Mesothelial cell of epicardium (in vitro differentiated cells): ENCODE results near the gene KEL. TPM values are rescaled to one million over a fixed set of nuclear protein-coding genes. Genes with fewer than 3 reads are reported as not detected.

Source experiments
- DNase-seq, 2 experiments: peaks; one replicate each; pipeline ENCODE4 v3.0.0; 2021; ENCODE audit warnings: low spot score in 2 of 2; ENCODE audit not compliant: unreplicated experiment in 2 of 2
- H3K27ac Mint-ChIP-seq: 2 replicates; pipeline ENCODE4 v1.8.0; 2021; ENCODE audit warnings: mixed read lengths
- H3K27me3 Mint-ChIP-seq: 2 replicates; pipeline ENCODE4 v1.8.0; 2021; ENCODE audit warnings: low read depth, mixed read lengths
- H3K36me3 Mint-ChIP-seq: 2 replicates; pipeline ENCODE4 v1.8.0; 2021; ENCODE audit warnings: mixed read lengths
- H3K4me1 Mint-ChIP-seq: 2 replicates; pipeline ENCODE4 v1.8.0; 2021; ENCODE audit warnings: mixed read lengths
- H3K4me3 Mint-ChIP-seq: 2 replicates; pipeline ENCODE4 v1.8.0; 2021; ENCODE audit warnings: mild to moderate bottlenecking, moderate library complexity, mixed read lengths
- H3K9me3 Mint-ChIP-seq: 2 replicates; pipeline ENCODE4 v1.8.0; 2021; ENCODE audit warnings: mixed read lengths
- CTCF ChIP-seq: fragments of 200-600 bp; sonication (generic); IDR thresholded peaks from one replicate; pipeline ENCODE4 v1.5.0; 2021; ENCODE audit warnings: antibody characterized with exemption; ENCODE audit not compliant: unreplicated experiment
- total RNA-seq: library from RNA; stranded (reverse); gene quantifications from 3 replicates; pipeline ENCODE4 v1.2.1, GENCODE V29; 2021

KEL gene
- total RNA-seq, 1 donor from 2014 or later = 2.3 TPM

DNA sequence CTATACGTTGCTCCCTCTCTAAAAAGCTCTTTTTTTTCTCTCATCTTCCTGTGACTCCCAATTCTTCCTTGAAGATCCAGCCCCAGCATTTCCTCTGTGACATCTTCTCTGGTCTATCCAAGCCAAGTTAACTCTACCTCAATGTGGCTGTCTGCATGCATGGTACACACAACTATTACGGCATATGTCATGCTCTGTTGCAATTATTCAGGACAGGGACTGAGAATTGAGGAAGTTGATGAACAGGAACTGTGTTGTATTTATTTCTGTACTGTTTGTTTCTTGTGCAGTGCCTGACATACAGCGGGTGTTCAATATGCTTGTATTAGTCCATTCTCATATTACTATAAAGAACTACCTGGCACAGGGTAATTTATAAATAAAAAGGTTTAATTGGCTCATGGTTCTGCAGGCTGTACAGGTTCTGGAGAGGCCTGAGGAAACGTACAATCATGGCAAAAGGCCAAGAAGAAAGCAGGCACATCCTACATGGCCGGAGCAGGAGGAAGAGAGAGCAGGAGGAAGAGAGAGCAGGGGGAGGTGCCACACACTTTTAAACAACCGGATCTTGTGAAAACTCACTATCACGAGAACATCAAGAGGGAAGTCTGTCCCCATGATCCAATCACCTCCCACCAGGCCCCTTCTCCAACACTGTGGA, 34.9 kb downstream of the KEL start:
- no peaks in the 10 kb centered on the region for H3K36me3 Mint-ChIP-seq
- TF ChIP-seq CTCF = no peak
- DNase-seq = no peak
- no peaks in the 10 kb centered on the region for H3K27me3 Mint-ChIP-seq
- no peak overlapping the region for H3K27ac Mint-ChIP-seq
- H3K4me1 Mint-ChIP-seq = peaks cover 7% of the 10 kb centered on the region
- H3K9me3 Mint-ChIP-seq = no peaks in the 10 kb centered on the region
- no peak overlapping the region for H3K4me3 Mint-ChIP-seq

GRCh38 chr7:142925413-142925812, 36.8 kb downstream of the KEL start:
- no peak for DNase-seq
- no peak for TF ChIP-seq CTCF
- Mint-ChIP-seq H3K4me1 (peaks cover 7% of the 10 kb centered on the region), H3K4me3 (no peak overlapping the region), H3K36me3 (no peaks in the 10 kb centered on the region), H3K9me3 (no peaks in the 10 kb centered on the region), H3K27ac (no peak overlapping the region), H3K27me3 (no peaks in the 10 kb centered on the region)

DNA sequence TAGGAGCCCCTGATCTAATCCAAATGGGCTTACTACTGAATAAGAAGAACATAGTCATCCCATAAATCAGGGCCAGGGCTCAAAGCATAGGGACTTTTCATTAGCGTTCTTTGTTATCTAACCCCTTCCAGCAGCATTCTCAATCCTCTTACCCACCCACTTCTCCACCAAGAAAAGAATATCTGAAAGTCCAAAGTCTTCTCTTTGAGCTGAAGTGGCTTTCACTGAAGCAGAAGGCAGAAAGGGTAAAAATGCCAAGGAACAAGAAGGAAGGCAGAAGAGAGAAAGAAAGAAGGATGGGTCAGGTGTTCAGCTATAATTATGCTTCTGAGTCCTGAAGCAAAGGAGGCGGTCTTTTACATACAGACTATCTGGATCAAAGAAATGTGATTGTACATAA, 38.8 kb downstream of the KEL start:
- peaks cover 7% of the 10 kb centered on the region for H3K4me1 Mint-ChIP-seq

GRCh38 chr7:142919656-142920055, 42.5 kb downstream of the KEL start:
- no peak overlapping the region for H3K4me3 Mint-ChIP-seq
- no peak overlapping the region for H3K27ac Mint-ChIP-seq
- H3K27me3 Mint-ChIP-seq = no peaks in the 10 kb centered on the region
- no peak for TF ChIP-seq CTCF
- H3K36me3 Mint-ChIP-seq = no peaks in the 10 kb centered on the region
- no peak for DNase-seq
- peaks cover 8% of the 10 kb centered on the region for H3K4me1 Mint-ChIP-seq
- H3K9me3 Mint-ChIP-seq = no peaks in the 10 kb centered on the region

More for the DNA sequence above, 38.8 kb downstream of the KEL start:
- no peak overlapping the region for H3K4me3 Mint-ChIP-seq
- no peaks in the 10 kb centered on the region for H3K9me3 Mint-ChIP-seq
- no peaks in the 10 kb centered on the region for H3K27me3 Mint-ChIP-seq
- H3K27ac Mint-ChIP-seq = no peak overlapping the region
- TF ChIP-seq CTCF = no peak
- no peak for DNase-seq
- no peaks in the 10 kb centered on the region for H3K36me3 Mint-ChIP-seq

DNA sequence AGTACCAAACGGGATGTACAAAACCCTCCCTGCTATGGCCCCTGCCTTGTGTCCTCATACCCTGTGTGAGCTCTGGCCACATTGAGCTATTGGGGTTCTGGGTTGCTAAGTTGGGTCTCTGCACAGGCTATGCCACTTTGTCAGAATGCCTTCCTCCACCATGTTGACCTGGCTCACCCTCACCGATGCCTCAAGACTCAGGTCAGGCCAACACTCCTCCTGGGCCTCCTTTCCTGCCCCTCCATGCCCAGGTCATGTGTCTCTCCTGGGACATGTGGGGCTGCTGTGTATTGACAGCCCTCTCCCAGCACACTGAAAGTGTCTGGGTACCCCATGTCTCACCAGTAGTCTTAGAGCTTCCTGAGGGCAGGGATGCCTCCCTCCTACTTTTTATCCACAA, 43.3 kb downstream of the KEL start:
- no peak overlapping the region for H3K4me3 Mint-ChIP-seq

More for the DNA sequence above, 43.3 kb downstream of the KEL start:
- TF ChIP-seq CTCF = no peak
- no peak overlapping the region for H3K27ac Mint-ChIP-seq
- no peak for DNase-seq
- no peaks in the 10 kb centered on the region for H3K27me3 Mint-ChIP-seq
- H3K36me3 Mint-ChIP-seq = no peaks in the 10 kb centered on the region
- H3K9me3 Mint-ChIP-seq = no peaks in the 10 kb centered on the region
- peaks cover 14% of the 10 kb centered on the region for H3K4me1 Mint-ChIP-seq
